HL-60/S4 treated with phorbol 12-myristate 13-acetate at 8.2 ng/mL for 4 days and 3 days (cell line): ENCODE data around the gene ACSF2.
"Not testable (repeated sequence)": the region's sequence is repeated elsewhere in the genome, so short reads cannot be mapped to it uniquely, and the experiment has no call there.

Experiments used
- in situ Hi-C: fragments of 300-500 bp; cut with MboI; formaldehyde crosslinking; loops from 2 replicates; pipeline ENCODE4 v1.15.0; 2022; ENCODE audit warnings: low sequenced_read_pairs

The ACSF2 gene

GRCh38 chr17:50475775-50476544 lies 49.9 kb downstream of the ACSF2 start:
- in situ Hi-C loops: not testable (repeated sequence)

DNA sequence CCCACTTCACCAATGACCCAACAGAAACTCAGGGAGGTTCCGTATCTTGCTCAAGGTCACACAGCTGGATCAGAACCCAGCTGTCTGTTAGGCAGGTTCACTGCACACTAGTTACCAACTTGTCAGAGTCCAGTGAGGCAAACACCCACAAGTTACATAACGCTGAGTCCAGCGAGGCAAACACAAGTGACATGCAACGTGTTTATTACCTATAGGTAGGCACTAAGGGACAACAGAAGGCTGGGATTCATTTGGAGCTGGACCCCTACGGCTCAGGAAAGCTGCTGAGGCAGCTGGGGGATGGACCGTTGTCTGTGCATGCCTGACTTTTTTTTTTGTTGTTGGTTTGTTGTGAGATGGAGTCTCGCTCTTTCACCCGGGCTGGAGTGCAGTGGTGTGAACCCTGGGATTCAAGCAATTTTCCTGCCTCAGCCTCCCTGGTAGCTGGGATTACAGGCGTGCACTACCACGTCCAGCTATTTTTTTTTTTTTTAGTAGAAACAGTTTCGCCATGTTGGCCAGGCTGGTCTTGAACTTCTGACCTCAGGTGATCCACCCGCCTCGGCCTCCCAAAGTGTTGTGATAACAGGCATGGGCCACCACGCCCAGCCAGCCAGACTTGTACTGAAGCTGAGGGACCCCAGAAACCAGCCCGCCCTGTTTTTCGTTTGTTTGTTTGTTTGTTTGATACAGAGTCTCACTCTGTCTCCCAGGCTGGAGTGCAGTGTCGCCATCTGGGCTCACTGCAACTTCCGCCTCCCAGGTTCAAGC lies 50.7 kb downstream of the ACSF2 start:
- in situ Hi-C loops: no loop called here

DNA sequence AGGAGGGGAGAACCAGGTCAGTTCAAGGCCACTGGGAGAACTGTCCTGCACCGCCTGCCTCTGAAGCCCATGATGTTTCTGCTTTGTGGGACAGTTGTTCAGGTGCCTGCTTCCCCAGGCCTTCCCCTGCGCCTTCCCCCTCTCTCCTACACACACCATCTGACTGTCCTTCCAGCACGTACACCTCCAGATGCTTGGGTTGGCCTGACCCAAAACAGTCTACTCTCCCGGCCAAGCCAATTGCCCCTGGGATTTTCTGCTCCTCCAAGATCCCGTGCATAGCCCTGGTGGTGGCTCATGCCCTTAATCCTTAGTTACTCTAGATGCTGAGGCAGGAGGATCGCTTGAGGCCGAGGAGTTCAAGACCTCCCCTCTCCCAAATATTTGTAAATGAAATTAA lies 52.0 kb downstream of the ACSF2 start:
- in situ Hi-C loops: no loop called here

DNA sequence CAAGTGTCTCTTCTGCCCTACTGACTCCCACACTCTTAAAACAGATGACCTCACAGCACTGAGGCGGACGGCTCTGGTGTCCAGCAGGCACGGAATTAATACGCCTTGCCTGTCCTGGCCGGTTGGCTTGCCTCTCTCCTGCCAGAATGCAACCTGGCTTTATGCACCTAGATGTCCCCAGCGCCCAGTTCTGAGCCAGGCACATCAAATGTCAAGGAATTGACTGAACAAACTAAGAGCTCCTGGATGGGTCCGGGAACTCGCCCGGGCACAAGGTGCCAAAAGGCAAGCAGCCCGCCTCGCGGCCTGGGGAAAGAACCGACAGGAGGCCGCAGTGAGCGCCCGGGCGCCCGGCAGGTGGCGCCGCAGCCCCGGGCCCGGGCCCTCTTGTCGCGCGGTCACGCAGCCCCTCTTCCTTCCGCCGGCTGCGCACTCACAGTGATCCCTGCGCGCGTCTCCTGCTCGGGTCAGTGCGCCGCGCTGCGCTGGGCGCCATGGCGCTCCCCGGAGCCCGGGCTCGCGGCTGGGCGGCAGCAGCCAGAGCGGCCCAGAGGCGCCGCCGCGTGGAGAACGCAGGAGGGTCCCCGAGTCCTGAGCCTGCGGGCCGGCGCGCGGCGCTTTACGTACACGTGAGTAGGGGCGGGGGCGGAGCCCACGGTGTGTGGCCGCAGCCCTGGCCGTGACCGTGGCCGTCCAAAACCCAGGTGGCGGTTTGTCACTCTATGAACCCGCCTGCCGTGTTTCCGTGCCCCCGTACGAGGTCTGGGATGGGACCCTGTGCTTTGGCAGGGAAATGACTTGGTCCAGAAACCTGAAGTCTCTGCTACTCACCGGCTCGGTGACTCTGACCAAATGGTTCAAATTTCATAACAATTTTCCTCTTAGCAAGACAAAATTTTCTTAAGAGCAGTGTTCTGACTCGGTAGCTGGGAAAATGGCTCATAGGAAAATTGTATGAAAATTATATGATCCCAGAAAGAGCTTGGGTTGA lies 52.7 kb downstream of the ACSF2 start, which contains the start of gene RSAD1:
RSAD1 (plus strand) TSS at position 470 of the 991 bp plus-strand sequence; CDS start at position 495, 25 bp downstream.
- in situ Hi-C loops: no loop called here

GRCh38 chr17:50479522-50480141 lies 53.6 kb downstream of the ACSF2 start:
- in situ Hi-C loops: no loop called here

DNA sequence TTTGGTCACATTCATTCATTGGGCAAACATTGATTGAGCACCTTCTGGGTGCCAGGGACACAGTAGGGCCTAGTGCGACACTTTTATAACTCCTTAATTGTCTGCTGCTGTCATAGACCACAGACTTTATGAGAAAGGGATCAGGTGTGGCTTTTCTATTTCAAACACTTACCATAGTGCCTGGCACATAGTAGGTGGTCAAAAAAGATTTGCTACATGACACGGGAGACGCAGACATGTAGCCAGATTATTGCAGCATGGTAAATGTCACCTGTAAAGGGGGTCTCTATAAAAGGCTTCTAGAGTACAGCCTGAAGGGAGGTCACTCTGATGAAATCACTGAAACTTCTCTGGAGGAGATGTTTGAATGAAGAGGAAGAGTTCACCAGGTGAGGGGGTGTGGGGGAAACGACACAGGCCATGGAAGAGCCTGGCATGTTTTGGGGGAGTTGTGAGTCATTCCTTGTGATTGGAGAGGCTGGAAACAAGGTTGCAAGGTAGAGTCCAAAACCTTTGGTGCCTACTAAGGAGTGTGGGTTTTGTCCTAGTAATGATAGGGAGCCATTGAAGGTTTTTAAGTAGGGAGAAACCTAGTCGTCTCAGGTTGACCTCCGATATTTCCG lies 54.2 kb downstream of the ACSF2 start:
- in situ Hi-C loops: no loop called here

GRCh38 chr17:50480854-50481490 lies 55.0 kb downstream of the ACSF2 start:
- in situ Hi-C loops: no loop called here

DNA sequence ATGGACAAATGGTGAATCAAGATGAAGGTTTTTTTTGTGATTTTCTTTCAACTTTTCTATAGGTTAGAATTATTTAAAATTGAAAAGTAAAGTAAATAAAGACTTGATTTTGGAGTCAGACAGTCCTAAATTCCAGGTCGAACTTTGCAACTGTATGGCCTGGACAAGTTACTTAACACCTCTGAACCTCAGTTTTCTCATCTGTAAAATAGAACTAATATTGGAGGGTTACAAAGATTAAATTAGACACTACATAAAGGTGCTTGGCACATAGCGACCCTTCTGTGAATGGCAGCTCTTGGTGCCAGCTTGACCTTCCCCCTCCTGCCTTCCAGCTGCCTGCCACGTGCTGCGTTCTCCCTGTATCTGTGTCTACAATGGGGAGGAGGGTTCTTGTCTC lies 55.6 kb downstream of the ACSF2 start:
- in situ Hi-C loops: no loop called here

- in situ Hi-C loops: no loop called here
Observed at GRCh38 chr17:50482110-50482509, 56.1 kb downstream of the ACSF2 start.

GRCh38 chr17:50482516-50482915 lies 56.5 kb downstream of the ACSF2 start:
- in situ Hi-C loops: no loop called here

GRCh38 chr17:50483266-50483665 lies 57.2 kb downstream of the ACSF2 start:
- in situ Hi-C loops: no loop called here

DNA sequence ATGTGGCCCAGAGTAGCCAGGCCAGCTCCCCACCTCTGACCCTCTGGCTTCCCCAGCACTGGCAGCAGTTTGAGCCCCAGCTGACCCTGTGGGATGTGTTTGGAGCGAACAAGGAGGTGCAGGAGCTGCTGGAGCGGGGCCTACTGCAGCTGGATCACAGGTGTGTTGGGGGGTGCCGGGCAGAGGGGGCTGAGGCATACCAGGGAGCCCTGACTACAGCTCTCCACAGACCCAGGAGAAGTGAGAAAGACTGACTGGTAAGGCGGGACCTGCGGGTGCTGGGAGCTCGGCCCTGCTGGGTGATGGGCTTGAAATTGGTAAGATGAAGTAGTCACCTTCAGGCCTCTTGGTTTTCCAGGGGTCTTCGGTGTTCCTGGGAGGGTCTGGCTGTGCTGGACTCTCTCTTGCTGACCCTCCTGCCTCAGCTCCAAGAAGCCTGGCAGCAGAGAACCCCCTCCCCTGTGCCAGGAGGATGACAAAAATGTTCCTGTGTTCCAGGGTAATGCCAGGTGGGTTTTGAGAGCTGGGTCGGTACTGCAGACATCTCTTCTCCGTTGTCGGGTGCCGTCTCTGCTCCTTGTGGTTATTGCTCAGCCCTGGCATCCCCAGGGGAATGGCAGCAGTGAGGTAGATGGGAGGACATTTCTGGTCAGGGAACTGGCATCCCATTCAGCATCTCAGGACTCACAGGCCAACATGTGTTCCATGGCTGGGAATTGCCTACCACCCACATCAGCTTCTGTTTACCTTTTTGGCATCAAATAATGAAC lies 58.6 kb downstream of the ACSF2 start:
- in situ Hi-C loops: no loop called here

DNA sequence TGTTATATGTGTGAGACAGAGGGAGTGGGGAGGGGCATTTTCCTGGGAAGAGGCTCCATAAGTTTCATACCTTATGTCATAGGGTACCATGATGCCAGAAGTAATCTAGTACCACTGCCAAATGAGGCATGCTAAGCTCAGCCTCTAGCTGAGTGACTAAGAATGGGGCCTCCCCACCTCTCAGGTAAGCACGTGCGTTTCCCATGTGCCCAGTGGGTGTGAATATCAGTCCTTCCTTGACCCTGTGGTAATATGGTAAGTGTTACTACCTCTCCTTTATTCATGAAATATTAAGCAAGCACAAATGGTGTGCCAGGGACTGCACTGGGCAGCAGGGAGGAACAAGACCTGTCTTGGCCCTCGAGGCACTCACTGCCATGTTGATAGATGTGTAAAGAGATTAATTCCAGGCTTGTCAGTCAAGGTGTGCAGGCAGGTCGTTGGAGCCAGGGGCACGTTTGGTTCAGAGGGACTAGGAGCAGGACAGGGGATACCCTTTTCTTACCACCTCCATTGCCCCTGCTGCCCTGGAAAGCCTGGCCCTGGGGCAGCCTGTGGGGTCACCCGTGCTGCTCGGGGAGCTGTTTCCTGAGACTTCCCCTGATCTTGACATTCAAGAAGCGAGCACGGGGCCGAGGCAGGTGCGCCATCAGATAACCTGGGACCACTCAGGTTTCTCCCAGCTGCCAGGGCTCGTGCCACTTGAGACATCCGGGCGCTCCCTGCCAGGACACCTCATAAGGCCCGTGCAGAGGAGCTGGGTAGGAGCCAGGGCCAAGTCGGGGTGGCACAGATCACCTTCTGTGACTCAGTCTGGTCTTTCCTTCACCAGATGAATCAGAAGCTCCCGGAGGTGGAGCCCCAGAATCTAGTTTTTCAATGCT lies 61.4 kb downstream of the ACSF2 start:
- in situ Hi-C loops: no loop called here

- in situ Hi-C loops: no loop called here
Observed at GRCh38 chr17:50488880-50489279, 62.9 kb downstream of the ACSF2 start.

- in situ Hi-C loops: no loop called here
Observed at GRCh38 chr17:50491505-50491904, 65.5 kb downstream of the ACSF2 start.

- in situ Hi-C loops: no loop called here
Observed at GRCh38 chr17:50492214-50492613, 66.2 kb downstream of the ACSF2 start.

- in situ Hi-C loops: no loop called here
Observed at GRCh38 chr17:50493744-50494143, 67.7 kb downstream of the ACSF2 start.
